HG03565 (cell line): ENCODE results near the gene CFDP1.

Experiments used
- ATAC-seq: cut with Tn5 transposase; IDR thresholded peaks from one replicate; pipeline ENCODE4 v1.9.1; 2021; ENCODE audit warnings: mild to moderate bottlenecking, moderate library complexity; ENCODE audit not compliant: unreplicated experiment

CFDP1 gene

DNA sequence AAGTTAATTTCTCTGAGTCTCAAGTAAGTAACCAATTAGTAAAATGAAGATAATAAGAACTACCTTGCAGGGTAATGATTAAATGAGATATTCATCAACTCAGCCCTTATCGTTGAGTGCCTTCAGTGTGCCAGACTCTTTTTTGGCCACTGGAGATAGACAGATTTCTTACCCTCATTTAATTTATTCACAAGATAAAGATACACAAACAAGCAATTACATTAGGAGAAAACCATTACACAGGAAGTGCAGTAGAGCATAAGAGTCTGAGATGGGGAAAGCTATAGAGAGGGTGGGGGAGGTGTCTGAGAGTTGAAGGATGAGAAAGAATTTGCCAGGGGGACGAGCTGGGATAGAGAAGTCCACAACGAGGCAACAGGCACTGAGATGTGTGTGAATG is 109.4 kb downstream of the CFDP1 start:
- ATAC-seq: no peak

DNA sequence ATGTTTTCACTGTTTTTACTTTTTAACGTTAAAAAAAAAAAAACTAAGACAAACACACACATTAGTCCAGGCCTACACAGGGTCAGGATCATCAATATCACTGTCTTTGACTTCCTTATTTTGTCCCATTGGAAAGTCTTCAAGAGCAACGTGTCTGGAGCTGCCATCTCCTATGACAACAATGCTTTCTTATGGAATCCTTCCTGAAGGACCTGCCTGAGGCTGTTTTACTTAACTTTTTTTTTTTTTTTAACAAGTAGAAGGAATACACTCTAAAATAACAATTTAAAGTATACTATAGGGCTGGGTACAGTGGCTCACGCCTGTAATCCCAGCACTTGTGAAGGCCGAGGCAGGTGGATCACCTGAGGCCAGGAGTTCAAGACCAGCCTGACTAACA is 110.1 kb downstream of the CFDP1 start:
- no peak for ATAC-seq

- ATAC-seq: no peak
Observed at GRCh38 chr16:75322740-75323139, 110.6 kb downstream of the CFDP1 start.

- ATAC-seq: no peak
Observed at GRCh38 chr16:75320435-75320834, 112.9 kb downstream of the CFDP1 start.

DNA sequence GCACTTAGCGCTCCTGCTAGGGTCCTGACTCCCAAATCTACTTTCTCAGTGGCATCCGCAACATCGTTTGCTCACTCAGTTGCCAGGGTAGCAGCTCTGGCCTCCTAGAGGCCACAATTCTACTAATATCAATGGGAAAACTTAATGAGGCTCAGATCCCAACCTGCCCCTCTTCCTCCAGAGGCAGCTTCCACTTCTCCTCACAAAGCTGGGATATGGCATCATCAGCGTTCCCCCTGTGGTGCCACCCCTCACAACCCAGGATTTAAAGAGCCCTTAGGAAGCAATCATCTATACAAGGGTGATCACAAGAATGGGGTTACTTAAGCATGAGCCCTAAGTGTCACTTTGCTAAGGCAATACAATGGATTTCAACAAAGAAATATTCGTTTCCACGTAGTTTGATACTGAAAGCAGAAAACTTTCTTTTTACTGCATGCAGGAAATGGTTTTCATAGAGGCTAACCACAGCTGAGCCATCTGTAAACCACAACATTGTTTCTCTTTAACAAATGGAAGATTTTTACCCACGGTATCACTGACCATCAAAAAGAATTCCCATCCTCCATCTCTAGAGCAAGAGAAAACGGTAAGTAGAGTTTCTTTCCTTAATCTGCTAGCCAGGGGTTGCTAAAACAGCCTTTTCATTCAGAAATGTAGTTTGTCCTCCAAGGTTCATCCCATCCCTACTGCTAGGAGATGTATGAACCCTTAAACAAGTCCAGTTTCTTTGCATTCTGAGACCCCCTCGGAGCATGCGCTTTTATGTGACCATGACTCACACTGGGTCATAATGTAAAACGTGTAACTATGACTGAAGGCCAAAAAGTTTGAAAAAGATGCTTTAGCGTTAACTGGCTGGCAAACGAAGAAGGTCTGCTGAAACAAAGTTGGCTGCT is 113.5 kb downstream of the CFDP1 start:
- ATAC-seq: peak; percentile 79

GRCh38 chr16:75318737-75319136 is 114.6 kb downstream of the CFDP1 start:
- no peak for ATAC-seq

DNA sequence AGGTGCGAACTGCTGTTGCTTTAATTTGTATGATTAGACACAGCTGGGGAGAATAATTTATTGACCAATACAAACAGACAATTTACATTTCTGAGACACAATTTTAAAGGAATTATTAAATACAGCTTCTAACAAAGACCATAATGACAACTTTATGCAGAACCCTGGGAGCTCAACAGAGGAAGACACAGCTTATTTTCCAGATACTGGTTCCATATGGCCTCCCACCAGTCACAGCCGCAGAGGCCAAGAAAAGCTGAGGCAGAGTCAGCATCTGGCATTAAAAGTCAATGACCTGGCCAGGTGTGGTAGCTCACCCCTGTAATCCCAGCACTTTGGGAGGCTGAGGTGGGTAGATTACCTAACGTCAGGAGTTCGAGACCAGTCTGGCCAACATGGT is 115.8 kb downstream of the CFDP1 start:
- no peak for ATAC-seq

DNA sequence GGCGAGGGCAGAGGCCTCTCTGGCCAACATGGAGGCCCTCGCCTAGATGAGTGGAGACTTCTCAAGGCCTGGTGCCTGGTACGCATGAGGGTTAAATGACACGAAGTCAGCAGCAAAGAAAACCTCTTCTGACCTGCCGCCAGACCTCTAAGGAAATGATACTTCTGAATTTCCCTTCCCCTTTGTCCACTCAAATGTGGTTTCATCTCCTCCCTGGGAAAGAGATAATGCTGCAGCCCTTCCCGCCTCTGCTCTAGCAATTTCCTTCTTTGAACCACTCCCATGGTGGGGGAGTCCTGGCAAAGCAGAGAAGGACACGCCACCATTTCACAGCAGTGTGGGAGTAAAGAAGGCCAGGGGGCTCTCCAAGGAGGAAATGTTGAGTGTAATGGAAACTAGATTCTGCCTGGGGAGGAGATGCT is 116.2 kb downstream of the CFDP1 start:
- ATAC-seq: no peak

- no peak for ATAC-seq
Observed at GRCh38 chr16:75315539-75316306, 117.6 kb downstream of the CFDP1 start.

- ATAC-seq: no peak
Observed at GRCh38 chr16:75312875-75313274, 120.4 kb downstream of the CFDP1 start.

GRCh38 chr16:75311383-75311938 is 121.8 kb downstream of the CFDP1 start:
- ATAC-seq: no peak

GRCh38 chr16:75310541-75310940 is 122.8 kb downstream of the CFDP1 start:
- ATAC-seq: no peak

DNA sequence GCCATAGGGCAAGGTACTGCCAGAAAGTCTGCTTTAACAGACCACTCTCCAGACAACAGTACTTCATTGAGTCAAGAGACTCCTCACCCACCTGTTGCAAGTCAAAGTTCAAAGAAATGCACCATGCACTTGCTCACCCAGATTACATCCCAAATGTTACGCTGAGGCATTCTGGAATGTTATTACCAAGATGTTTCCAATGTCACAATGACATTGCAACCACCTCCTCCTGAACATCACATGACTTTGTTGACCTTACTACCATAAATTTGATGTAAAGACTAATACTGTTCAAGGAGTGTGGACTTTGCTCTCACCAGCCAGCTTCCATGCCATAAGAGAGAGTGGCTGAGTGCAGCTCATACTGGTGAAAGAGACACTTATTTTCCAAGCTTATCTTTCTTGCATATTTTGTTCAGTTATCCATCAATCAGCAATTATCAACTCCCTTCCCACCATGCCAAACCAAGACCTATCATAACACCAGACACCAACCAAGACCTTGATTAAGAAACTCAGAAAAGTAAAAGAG is 123.3 kb downstream of the CFDP1 start:
- ATAC-seq: no peak

GRCh38 chr16:75309156-75309555 is 124.1 kb downstream of the CFDP1 start:
- no peak for ATAC-seq

- no peak for ATAC-seq
Observed at GRCh38 chr16:75308011-75308410, 125.3 kb downstream of the CFDP1 start.

DNA sequence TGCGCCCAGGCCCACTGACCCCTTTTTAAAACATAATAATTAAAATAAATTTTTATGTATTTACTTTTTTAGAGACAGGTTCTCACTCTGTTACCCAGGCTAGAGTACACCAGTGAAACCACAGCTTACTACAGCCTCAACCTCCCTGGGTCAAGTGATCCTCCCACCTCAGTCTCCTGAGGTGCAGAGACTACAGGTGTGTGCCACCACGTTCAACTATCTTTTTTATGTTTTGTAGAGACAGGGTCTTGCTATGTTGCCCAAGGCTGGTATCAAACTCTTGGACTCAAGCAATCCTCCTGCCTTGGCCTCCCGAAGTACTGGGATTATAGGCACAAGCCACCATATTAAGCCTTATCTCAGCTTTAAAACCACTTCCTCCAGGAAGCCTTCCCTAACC is 125.8 kb downstream of the CFDP1 start:
- ATAC-seq: no peak

GRCh38 chr16:75306099-75306762 is 127.1 kb downstream of the CFDP1 start:
- no peak for ATAC-seq

DNA sequence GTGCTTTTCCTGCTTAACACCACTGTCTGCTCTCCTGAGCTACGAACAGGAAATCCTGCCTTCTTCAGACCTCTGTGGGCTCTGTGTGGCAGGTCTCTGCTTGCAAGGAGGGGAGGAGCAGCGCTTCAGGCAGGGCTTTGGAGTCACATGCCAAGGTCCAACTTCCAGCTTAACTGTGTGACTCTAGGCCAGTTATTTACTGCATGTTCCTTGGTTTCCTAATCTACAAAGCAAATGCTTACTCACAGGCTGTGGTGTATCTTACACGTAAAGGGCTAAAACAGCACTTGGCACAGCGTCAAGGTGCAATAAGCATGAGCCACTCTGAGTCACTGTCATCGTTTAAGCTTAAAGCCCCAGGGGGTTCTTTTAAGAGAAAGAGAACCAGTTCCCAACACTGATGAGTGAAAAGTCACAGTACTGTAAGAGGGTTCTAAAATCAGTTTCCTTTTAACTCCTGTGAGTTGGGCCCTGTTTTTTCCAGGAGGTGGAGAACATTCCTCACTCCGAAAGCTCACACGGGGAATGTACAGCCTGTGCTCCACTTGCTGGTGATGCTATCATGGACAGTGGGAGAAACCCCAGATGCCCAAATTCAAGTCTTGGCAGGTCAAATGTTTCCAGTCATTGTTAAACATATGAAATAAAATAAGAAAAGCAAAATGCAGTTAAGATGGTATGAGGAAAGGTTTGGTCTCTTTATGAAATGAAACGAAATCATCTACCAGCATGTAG is 127.8 kb downstream of the CFDP1 start:
- ATAC-seq: peak; percentile 82

DNA sequence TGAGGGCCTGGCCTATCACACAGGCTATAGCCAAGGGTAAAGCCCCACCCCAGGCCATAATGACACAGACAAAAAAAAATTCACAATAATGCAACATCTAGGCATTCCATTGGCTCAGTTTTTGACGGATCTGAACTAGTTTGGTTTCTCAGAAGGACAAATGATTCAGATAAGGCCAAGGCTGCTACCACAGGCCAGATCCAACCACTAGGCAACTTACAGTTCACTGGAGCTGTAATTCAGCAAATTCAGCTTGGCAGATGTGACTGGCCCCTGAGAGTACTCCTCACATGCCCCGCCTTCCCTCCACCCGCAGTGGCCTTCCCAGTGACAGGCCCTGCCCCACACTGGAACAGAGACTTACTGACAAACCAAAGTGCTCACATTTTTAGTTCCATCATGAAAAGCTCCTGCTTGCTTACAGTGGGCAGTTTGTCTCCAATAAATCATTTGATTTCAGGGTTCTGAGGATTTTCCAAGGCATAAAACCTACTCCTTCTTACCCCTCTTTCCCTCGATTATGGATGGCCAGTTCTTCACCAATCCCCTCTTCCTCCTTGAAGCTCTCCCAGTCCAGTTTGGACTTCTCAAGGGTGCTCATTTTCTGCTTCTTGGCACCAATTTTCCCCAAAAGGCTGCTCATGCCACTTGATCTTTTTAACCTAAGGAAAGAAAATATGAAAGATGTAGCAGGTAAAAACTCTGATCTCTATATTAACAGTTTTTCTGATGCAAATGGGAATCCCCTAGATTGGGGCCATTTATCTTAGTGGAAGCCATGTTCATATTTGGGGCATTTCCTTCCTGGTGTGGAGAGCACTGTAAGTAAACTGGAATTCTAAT is 128.6 kb downstream of the CFDP1 start:
- no peak for ATAC-seq
